Uterus (tissue), 4 donors: Measurements from ENCODE around the gene TJP2. TPM values are rescaled to one million over a fixed set of nuclear protein-coding genes. Genes with fewer than 3 reads are reported as not detected.
A peak's percentile ranks its signal among the peaks of the same experiment; 100 is the strongest.

Experiments
- DNase-seq, 2 donors: peaks; one replicate each; pipeline ENCODE4 v3.0.0-alpha.2; 2019 to 2020
- H3K27ac ChIP-seq, 2 donors: fragments of 200-600 bp; sonication (generic); 1 replicate in 1 of 2; 2 replicates in 1 of 2; pipeline ENCODE4 v1.5.1; 2016 to 2018
- H3K27me3 ChIP-seq, 2 donors: fragments of 200-600 bp; sonication (generic); one replicate each; pipeline ENCODE4 v1.5.1; 2018 to 2019; ENCODE audit warnings: control low read depth in 1 of 2
- H3K36me3 ChIP-seq, 2 donors: fragments of 200-600 bp; sonication (generic); one replicate each; pipeline ENCODE4 v1.5.1; 2019; ENCODE audit warnings: control low read depth in 1 of 2
- H3K4me1 ChIP-seq, 2 donors: fragments of 200-600 bp; sonication (generic); one replicate each; pipeline ENCODE4 v1.5.1; 2018 to 2019; ENCODE audit warnings: control low read depth in 1 of 2
- H3K4me3 ChIP-seq, 2 donors: fragments of 200-600 bp; sonication (generic); 1 replicate in 1 of 2; 2 replicates in 1 of 2; pipeline ENCODE4 v1.5.1; 2018 to 2019; ENCODE audit warnings: mild to moderate bottlenecking in 1 of 2
- H3K9me3 ChIP-seq, 2 donors: fragments of 200-600 bp; sonication (generic); one replicate each; pipeline ENCODE4 v1.5.1; 2019; ENCODE audit warnings: control low read depth in 1 of 2
- CTCF ChIP-seq, 4 experiments: fragments of 200-600 bp in 2 of 4; fragments of 450-650 bp in 2 of 4; sonication (generic) in 2 of 4; IDR thresholded peaks; one replicate each; pipeline ENCODE4 v1.5.1; 2016 to 2019; ENCODE audit warnings: antibody characterized with exemption in 4 of 4, mild to moderate bottlenecking in 2 of 4, moderate library complexity in 1 of 4
- POLR2A ChIP-seq, 2 donors: fragments of 450-650 bp; IDR thresholded peaks; one replicate each; pipeline ENCODE4 v1.6.1; 2016; ENCODE audit warnings: antibody characterized with exemption in 2 of 2, mild to moderate bottlenecking in 1 of 2, moderate library complexity in 1 of 2
- intact Hi-C: fragments of 100-400 bp; cut with DNase I; formaldehyde crosslinking; loops from one replicate; pipeline ENCODE4 v1.15.1; 2023; ENCODE audit warnings: low total_unique reads
- total RNA-seq, 4 donors: library from RNA; depleted of rRNA in 3 of 4; stranded (reverse); fragments of >200 nt in 3 of 4; gene quantifications; one replicate each; pipeline versions ENCODE4 v1.1.0 to v1.2.4, GENCODE V29; 2014 to 2023
- donor health status: DM: yes; HTN: yes; CAD: no.

The TJP2 gene
- total RNA-seq, 4 donors from 2014 or later = 38.6 to 110 (median 44.7) TPM

- H3K36me3 ChIP-seq = no peaks in the 10 kb centered on the region
- no peak overlapping the region for H3K4me3 ChIP-seq
- H3K9me3 ChIP-seq = no peaks in the 10 kb centered on the region
- no peak overlapping the region for H3K27ac ChIP-seq
- TF ChIP-seq POLR2A (IDR thresholded peaks at IDR 0.05) (no peak), CTCF (IDR thresholded peaks at IDR 0.05) (peak in 1 of 4 experiments; percentile 27)
- H3K4me1 ChIP-seq = no peaks in the 10 kb centered on the region
- intact Hi-C loops = loop anchor here (5.0 kb wide), 1 partner anchor 141 kb away; no protein-coding TSS in a partner anchor
- no peaks in the 10 kb centered on the region for H3K27me3 ChIP-seq
- no peak for DNase-seq
These were observed 19.6 kb downstream of the TJP2 start for GRCh38 chr9:69193685-69194032.

GRCh38 chr9:69194702-69195418, 20.8 kb downstream of the TJP2 start:
- no peaks in the 10 kb centered on the region for H3K36me3 ChIP-seq
- no peak overlapping the region for H3K4me3 ChIP-seq
- H3K4me1 ChIP-seq = no peaks in the 10 kb centered on the region
- TF ChIP-seq CTCF (IDR thresholded peaks at IDR 0.05) (no peak), POLR2A (IDR thresholded peaks at IDR 0.05) (no peak)
- no peak overlapping the region for H3K27ac ChIP-seq
- intact Hi-C loops = loop anchor here (5.0 kb wide), 1 partner anchor 143 kb away; no protein-coding TSS in a partner anchor
- no peak for DNase-seq
- no peaks in the 10 kb centered on the region for H3K9me3 ChIP-seq
- no peaks in the 10 kb centered on the region for H3K27me3 ChIP-seq

- Histone ChIP-seq H3K27me3 (no peaks in the 10 kb centered on the region), H3K4me3 (no peak overlapping the region), H3K4me1 (no peaks in the 10 kb centered on the region), H3K9me3 (no peaks in the 10 kb centered on the region), H3K36me3 (no peaks in the 10 kb centered on the region), H3K27ac (no peak overlapping the region)
- TF ChIP-seq CTCF (IDR thresholded peaks at IDR 0.05) (no peak), POLR2A (IDR thresholded peaks at IDR 0.05) (no peak)
- intact Hi-C loops = no loop called here
- no peak for DNase-seq
These were observed 21.6 kb downstream of the TJP2 start for GRCh38 chr9:69195668-69196067.

- Histone ChIP-seq H3K27me3 (no peaks in the 10 kb centered on the region), H3K36me3 (no peaks in the 10 kb centered on the region), H3K4me3 (no peak overlapping the region), H3K27ac (no peak overlapping the region), H3K4me1 (no peaks in the 10 kb centered on the region), H3K9me3 (no peaks in the 10 kb centered on the region)
- no peak for DNase-seq
- intact Hi-C loops = no loop called here
- TF ChIP-seq CTCF (IDR thresholded peaks at IDR 0.05) (no peak), POLR2A (IDR thresholded peaks at IDR 0.05) (no peak)
These were observed 23.6 kb downstream of the TJP2 start for GRCh38 chr9:69197687-69198086.

GRCh38 chr9:69198521-69199220, 24.6 kb downstream of the TJP2 start:
- Histone ChIP-seq H3K36me3 (no peaks in the 10 kb centered on the region), H3K27me3 (no peaks in the 10 kb centered on the region), H3K4me3 (no peak overlapping the region), H3K9me3 (no peaks in the 10 kb centered on the region), H3K27ac (no peak overlapping the region), H3K4me1 (no peaks in the 10 kb centered on the region)
- intact Hi-C loops = no loop called here
- TF ChIP-seq POLR2A (IDR thresholded peaks at IDR 0.05) (no peak), CTCF (IDR thresholded peaks at IDR 0.05) (no peak)
- no peak for DNase-seq
